ENCODE results near the gene FUT6.
"Not testable (repeated sequence)": the region's sequence is repeated elsewhere in the genome, so short reads cannot be mapped to it uniquely, and the experiment has no call there.

Gene FUT6, protein sequence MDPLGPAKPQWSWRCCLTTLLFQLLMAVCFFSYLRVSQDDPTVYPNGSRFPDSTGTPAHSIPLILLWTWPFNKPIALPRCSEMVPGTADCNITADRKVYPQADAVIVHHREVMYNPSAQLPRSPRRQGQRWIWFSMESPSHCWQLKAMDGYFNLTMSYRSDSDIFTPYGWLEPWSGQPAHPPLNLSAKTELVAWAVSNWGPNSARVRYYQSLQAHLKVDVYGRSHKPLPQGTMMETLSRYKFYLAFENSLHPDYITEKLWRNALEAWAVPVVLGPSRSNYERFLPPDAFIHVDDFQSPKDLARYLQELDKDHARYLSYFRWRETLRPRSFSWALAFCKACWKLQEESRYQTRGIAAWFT

DNA sequence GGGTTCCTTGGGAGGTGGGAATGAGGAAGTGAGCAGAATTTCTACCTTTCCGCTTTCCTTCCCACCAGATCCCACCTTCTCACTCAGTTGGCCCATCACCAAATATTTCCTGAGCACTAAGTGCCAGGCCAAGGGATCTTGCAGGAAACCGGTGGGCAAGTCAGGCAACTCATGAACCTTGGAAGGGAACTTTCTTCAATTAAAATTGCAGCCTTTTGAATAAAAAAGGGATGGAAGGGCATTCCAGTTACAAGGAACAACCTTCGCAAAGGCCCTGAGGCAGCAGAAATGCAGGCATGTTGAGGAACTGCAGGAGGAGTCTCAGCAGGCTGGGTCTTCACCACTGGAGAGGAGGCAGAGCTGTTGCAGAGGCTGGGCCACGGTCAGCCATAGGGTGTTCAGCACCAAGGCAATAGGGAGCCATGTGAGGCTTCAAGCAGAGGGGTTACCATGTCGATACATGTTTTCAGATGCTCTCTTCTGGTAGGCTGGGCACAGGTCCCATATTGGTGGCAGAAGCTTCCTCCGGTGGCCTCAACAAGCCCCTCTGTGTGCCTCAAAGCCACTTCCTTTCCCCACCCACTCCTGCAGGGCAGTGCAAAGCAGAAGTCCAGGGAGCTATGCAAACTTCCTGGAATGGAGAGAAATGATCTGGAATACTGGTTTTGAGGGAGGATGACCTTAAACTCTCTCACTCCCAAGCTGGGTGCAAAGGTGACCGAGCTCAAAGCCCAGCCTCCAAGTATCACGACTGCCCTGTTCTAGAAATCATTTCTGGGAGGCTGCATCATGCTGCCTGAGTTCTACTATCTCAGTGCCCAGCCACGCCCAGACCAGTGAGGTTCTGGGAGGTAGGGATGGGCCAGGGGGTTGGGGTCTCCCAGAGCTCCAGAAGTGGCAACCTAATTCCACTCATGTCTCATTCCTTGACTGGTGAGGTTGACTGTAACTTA, at the start of gene FUT6:
TSS of gene FUT6 (minus strand) at position 638 of the 953 bp plus-strand sequence. CDS start 7,135 bp downstream, outside the sequence.
- no peak for FAIRE-seq

DNA sequence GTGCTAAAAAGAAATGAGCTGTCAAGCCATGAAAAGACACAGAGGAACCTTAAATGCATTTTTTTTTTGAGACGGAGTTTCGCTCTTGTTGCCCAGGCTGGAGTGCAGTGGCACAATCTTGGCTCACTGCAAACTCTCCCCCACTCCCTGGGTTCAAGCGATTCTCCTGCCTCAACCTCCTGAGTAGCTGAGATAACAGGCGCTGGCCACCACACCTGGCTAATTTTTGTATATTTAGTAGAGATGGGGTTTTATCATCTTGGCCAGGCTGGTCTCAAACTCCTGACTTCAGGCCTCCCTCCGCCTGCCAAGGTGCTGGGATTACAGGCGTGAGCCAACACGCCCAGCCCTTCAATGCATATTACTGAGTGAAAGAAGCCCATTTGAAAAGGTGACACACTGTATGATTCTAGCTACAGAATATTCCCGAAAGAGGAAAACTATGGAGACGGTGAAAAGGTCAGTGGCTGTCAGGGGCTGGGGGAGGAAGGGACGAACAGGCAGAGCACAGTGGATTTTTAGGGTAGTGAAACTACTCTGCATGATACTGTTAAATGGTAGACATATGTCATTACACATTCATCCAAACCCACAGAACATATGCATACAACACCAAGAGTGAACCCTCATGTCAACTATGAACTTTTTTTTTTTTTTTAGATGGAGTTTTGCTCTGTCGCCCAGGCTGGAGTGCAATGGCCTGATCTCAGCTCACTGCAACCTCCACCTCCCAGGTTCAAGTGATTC, 44.7 kb upstream of the FUT6 start:
- not testable (repeated sequence) for FAIRE-seq

DNA sequence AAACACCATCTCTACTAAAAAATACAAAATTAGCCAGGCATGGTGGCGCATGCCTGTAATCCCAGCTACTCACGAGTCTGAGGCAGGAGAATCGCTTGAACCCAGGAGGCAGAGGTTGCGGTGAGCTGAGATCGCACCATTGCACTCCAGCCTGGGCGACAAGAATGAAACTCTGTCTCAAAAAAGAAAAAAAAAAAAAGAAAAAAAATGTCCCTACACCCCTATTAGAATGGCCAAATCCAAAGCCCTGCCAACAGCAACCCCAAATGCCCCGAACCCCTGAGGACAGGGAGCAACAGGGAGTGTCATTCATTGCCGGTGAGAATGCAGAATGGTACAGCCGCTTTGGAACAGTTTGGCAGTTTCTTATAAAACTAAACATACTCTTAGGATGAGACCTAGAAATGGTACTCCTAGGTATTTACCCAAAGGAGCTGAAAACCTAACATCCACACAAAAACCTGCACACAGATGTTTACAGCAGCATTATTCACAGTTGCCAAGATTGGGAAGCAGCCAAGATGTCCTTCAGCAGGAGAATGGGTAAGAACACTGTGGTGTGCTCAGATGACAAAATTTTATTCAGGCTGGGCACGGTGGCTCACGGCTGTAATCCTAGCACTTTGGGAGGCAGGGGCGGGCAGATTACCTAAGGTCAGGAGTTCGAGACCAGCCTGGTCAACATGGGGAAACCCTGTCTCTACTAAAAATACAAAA, 43.8 kb upstream of the FUT6 start:
- FAIRE-seq: not testable (repeated sequence)

DNA sequence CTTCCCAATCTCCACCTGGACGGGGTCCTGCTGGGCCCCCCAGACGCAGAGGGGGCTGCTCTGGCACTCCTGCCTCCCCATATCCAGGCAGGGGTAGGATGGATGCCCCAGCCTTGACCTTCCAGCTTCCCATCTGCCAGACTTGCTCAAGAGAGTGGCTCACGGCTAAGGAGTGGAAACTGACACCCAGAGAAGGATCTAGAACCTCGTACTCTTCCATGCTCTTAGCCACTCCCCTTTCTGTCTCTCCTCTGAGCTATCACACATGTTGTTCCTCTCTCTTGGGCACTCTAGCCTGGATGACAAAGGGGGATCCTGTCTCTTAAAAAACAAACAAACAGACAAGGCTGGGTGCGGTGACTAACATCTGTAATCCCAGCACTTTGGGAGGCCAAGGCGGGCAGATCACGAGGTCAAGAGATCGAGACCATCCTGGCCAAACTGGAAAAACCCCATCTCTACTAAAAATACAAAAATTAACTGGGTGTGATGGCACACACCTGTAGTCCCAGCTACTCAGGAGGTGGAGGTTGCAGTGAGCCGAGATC, 43.0 kb upstream of the FUT6 start:
- FAIRE-seq: no peak

DNA sequence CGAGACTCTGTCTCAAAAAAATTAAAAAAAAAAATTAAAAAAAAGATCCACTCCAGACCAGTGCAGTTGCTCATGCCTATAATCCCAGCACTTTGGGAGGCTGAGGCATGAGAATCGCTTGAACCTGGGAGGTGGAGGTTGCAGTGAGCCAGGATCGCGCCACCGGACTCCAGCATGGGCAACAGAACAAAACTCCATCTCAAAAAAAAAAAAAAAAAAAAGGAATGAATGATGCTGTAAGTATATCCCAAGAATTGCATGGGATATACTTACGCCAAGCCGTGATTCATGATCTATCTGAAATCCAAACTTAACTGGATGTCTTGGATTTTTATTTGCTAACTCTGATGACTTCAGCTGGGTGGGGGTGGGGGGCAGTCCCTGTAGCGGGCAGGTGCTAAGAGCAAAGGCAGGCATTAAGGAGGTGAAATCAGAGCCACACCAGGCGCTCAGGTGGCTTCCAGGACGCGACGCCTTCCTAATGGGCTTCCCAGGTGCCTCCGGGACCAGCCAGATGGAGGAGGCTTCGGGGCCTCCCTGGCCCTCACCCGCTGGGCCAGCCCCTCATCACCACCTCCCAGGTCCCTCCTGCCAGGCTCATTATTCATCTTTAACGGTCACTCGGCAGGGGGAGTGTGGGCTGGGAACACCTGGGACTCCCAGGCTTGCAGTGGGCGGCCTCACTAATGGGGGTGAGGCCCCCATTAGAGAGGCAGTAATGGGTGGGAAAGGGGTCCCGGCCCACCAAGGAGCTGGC, 42.2 kb upstream of the FUT6 start:
- no peak for FAIRE-seq

DNA sequence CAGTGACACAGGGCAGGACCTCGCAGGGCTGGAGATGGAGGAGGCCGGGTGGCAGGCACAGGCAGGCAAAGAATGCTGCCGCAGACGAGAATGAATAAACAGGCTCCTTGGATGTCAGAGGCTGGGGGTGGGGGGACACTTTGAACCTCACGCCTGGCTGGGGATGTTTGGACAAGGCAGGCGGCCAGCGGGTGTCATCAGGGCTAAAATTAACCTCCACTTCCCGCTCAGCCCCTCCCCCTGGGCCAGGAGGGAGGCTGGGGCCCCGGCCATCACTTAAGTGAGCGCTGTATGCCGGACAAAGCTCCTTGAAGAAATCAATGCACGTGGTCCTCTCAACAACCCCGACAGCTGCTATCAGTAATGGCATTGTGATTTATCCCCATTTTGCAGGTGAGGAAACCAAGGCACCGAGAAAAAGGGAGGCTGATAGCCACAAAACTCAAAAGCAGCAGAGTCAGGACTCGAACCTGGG, 41.1 kb upstream of the FUT6 start:
- no peak for FAIRE-seq

DNA sequence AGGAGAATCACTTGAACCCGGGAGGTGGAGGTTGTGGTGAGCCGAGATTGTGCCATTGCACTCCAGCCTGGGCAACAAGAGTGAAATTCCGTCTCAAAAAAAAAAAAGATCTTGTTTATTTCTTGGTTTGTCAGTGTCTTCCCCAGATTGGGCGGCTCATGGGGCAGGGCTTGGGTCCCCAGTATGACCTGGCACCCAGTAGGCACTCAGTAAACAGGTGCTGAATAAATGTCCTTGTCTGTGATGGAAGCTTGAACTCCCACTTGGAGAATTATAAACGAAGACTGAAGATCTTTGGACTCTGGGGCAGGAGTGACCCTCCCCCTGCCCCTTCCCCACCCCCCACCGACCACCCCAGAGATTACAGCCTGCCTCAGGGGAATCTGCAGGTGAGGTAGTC, 40.7 kb upstream of the FUT6 start:
- no peak for FAIRE-seq

DNA sequence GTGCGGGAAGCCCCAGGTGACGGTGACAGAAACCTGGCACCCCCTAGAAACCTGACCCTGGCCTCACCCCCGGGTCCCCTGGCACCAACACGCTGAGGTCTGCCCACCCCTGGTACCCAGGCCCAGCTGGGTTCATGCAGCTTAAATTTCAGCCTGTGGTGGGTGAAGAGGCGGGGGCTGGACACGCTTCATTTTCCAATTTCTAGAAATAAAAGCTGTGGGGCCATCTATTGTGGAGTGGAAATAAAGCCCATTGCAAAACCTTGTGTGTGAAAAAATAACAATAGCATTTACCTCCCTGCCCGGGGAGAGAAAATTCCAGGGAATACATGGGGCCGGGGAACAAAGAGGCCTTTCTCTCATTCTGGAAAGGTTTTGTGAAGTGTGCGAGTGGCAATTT, 38.4 kb upstream of the FUT6 start:
- no peak for FAIRE-seq

DNA sequence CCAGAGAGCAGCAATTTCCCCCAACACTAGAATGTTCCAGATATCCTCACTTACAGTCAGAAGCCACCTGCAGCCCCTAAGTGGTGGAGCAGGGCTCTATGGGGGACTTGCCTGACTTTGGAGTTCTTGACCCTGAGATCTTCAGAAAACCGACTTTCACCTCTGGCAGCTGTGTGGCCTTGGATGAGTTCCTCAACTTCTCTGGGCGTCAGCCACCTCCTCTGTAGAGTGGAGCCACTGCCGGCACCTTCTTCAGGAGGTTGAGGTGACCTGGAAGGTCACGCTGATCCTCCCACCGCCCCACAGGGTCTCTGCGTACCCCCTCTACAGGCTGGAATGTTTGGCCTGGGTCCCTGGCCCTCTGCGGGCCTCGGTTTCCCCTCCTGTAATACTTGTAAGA, 37.9 kb upstream of the FUT6 start:
- no peak for FAIRE-seq

DNA sequence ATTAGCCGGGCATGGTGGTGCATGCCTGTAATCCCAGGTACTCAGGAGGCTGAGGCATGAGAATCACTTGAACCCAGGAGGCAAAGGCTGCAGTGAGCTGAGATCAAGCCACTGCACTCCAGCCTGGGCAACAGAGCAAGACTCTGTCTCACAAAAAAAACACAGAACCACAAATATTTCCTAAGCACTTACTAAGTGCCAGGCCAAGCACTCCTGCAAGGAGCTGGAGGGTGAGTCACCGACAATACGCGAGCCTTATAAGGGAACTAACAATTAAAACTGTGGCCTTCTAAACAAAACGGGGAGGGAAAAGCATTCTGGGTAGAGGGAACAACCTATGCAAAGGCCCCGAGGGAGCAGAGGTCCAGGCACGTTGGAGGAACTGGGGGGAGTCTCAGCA, 35.0 kb upstream of the FUT6 start:
- FAIRE-seq: not testable (repeated sequence)

DNA sequence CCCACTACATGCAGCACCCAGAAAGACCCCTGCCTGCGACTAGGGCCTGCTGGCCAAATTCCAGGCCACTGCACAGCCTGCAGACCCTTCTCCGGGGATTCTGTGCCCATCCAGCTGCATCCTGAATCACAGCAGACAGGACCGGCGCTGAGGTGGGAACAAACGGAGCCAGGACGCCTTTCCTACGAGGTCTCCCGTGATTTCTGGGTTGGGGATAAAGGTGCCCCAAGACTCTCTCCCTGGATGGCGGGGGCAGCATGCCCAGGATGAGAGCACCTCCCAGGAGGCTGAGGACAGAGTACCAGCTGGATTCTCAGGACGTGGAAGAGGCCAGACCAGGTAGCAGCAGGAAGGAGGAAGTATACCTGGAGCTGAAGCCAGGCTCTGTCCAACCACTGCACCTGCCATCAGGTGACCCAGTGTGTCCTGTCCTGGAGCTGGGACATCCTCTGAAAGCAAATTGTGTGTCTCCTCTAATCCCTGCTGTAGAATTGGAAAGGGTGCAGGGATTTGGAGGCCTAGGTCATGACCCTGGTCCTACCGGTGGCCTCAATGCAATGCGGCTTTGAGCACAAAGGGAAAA, 34.2 kb upstream of the FUT6 start:
- FAIRE-seq: no peak

DNA sequence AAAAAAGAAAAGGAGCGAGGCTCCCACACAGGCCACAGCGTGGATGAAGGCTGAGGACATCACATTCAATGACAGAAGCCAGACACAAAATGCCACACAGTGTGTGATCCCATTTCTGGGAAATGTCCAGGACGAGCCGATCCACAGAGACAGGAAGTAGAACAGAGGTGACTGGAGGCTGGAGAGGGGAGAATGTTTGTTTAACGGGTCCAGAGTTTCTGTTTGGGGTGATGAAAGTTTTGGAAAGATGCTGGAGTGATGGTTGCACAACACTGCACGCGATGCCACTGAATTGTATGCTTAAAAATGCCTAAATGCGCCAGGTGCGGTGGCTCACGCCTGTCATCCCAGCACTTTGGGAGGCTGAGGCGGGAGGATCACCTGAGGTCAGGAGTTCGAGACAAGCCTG, 31.5 kb upstream of the FUT6 start:
- no peak for FAIRE-seq

DNA sequence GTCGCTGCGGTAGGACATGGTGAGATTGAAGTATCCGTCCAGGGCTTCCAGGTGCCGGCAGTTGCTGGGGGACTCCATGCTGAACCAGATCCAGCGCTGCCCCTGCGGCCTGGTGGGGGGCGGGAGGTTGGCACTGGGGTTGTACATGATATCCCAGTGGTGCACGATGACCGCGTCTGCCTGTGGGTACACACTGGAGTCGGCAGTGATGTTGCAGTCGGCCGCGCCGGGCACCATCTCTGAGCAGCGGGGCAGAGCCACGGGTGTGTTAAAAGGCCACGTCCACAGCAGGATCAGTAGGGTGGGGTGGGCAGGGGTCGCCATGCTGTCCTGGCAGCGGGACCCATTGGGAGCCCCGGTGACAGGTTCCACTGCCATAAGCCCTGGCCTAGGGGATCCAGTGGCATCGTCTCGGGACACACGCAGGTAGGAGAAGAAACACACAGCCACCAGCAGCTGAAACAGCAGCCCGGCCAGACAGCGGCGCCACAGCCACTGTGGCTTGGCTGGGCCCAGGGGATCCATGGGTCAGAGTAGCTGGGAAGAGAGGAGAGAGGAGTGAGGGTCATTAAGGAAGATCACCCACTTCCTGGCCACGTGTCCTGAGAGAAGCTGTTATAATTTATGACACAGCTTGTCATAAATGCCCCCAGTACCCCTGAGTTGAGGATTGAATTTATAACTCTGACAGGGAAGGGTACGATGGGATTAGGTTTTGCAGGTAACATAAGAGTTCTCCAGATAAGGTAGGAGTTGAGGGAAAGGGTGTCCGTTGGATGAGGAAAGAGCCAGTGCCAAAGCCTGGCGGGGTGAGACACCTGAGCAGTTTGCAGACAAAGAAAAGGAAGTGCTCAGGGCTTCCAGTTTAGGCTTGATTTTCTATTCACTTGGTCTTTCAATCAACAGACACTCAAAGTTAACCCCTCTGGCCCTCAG, 28.0 kb upstream of the FUT6 start:
- FAIRE-seq: no peak

DNA sequence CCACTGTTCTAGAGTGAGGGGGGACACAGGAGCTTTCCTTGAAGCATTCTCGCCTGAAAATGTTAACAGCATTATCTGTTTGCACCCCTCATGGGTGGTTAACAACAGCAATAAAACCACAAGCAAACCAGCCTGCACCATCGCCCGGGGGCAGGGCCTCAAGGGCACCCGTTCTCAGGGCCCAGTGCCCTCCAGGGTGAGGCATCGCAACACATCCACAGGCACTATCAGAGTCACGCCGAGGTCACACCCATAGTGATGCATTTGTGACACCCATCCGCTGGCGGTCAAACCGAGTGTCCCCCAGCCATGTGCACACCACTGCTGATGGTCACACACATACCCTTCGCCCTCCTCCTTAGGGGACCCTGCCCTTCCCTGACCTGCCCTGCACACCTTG, 26.3 kb upstream of the FUT6 start:
- no peak for FAIRE-seq

DNA sequence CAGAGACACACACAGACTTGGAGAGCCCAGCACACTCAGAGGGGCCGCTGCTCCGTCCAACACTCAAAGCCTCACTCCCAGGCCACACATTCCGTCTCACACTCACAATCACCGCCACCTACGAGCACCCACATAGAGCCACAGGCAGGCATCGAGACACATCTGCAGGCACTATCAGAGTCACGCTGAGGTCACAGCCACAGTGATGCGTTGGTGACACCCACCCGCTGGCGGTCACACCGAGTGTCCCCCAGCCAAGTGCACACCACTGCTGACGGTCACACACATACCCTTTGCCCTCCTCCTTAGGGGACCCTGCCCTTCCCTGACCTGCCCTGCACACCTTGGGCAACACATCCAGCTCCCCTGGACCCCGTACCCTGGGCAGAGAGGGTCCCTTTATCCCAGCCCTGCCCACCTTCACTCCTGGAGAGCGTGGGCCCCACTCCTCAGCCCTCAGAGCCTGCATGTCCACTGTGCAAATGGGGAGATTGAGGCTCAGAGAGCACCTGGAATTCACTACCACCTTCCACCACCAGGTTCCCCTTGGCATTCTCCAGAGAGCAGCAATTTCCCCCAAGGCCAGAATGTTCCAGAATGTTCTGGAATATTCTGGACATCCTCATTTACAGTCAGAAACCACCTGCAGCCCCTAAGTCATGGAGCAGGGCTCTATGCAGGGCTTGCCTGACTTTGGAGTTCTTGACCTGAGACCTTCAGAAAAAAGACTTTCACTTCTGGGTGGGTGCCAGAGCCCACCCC, 25.4 kb upstream of the FUT6 start:
- FAIRE-seq: no peak

DNA sequence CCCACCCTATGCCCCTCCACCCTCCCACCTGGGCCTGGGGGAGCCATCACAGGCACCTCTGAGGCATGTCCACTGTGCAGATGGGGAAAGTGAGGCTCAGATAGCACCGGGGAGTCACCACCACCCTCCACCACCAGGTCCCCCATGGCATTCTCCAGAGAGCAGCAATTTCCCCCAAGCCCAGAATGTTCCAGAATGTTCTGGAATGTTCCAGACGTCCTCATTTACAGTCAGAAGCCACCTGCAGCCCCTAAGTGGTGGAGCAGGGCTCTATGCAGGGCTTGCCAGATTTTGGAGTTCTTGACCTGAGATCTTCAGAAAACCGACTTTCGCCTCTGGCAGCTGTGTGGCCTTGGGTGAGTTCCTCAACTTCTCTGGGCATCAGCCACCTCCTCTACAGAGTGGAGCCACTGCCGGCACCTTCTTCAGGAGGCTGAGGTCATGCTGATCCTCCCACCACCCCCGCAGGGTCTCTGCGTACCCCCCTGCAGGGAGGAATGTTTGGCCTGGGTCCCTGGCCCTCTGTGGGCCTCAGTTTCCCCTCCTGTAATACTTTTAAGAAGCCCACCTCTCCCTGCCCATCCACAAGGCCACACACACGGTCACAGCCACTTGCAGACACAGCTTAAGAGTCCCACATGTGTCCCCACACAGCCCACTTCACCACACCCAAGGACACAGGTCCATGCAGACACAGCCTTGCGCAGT, 24.7 kb upstream of the FUT6 start:
- FAIRE-seq: no peak

DNA sequence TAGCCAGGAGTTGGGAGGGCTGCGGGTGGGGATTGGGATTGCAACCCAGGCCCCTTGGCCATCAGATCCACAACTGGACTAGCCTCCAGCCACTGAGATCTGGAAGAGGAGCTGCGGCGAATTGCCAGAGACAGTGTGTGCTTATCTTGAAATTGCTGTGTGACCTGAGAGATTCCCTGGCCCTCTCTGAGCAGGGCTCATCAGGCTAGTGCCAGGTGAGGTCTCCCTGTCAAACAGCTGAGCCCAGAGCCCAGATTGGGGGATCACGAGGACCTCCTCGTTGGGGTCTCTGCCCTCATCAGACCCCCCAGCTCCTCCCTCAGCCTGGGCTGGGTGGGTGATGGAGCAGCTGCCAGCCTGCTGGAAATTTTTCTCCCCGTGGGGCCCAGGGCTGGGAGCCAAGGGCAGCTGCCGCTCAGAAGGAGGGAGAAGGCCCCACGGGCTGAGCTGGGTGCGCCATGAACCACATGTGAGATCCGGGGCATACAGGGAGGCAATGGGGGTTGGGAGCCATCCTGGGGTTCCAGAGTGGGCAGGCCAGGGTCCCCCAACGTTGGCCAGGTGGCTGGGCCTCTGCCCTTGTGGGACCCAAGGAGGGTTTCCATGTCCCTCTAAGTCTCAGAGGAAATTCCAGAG, 23.6 kb upstream of the FUT6 start:
- FAIRE-seq: no peak
